ENCODE measurements around the gene FAM20B.
"Not testable (repeated sequence)": the region's sequence is repeated elsewhere in the genome, so short reads cannot be mapped to it uniquely, and the experiment has no call there.

Gene FAM20B

GRCh38 chr1:178998295-178998694 lies 27.4 kb upstream of the FAM20B start:
- H3K27me3 ChIP-seq (replicated peaks; ENCODE audit: control insufficient read depth, insufficient read depth, low read length): no peaks in the 10 kb centered on the region
- H3K4me3 ChIP-seq (replicated peaks; ENCODE audit: low read depth, low read length): no peak overlapping the region
- no peak for TF ChIP-seq CTCF (IDR thresholded peaks at IDR 0.05; ENCODE audit: insufficient read depth, low read length, poor library complexity, severe bottlenecking)
- no peaks in the 10 kb centered on the region for H3K36me3 ChIP-seq (ENCODE audit: control insufficient read depth, insufficient read depth, low read length)
- DNase-seq (ENCODE audit: extremely low read depth, insufficient read length): no peak

- Histone ChIP-seq H3K4me3 (replicated peaks; ENCODE audit: low read depth, low read length) (no peak overlapping the region), H3K27me3 (replicated peaks; ENCODE audit: control insufficient read depth, insufficient read depth, low read length) (no peaks in the 10 kb centered on the region), H3K36me3 (ENCODE audit: control insufficient read depth, insufficient read depth, low read length) (no peaks in the 10 kb centered on the region)
- TF ChIP-seq CTCF (IDR thresholded peaks at IDR 0.05; ENCODE audit: insufficient read depth, low read length, poor library complexity, severe bottlenecking): no peak
- DNase-seq (ENCODE audit: extremely low read depth, insufficient read length): no peak
Observed at GRCh38 chr1:178999061-178999460, 26.6 kb upstream of the FAM20B start.

- Histone ChIP-seq H3K27me3 (replicated peaks; ENCODE audit: control insufficient read depth, insufficient read depth, low read length) (no peaks in the 10 kb centered on the region), H3K4me3 (replicated peaks; ENCODE audit: low read depth, low read length) (no peak overlapping the region), H3K36me3 (ENCODE audit: control insufficient read depth, insufficient read depth, low read length) (no peaks in the 10 kb centered on the region)
- no peak for TF ChIP-seq CTCF (IDR thresholded peaks at IDR 0.05; ENCODE audit: insufficient read depth, low read length, poor library complexity, severe bottlenecking)
- no peak for DNase-seq (ENCODE audit: extremely low read depth, insufficient read length)
Observed at GRCh38 chr1:179001451-179001850, 24.2 kb upstream of the FAM20B start.

GRCh38 chr1:179002064-179002463 lies 23.6 kb upstream of the FAM20B start:
- H3K4me3 ChIP-seq (replicated peaks; ENCODE audit: low read depth, low read length); H3K27me3 ChIP-seq (replicated peaks; ENCODE audit: control insufficient read depth, insufficient read depth, low read length); H3K36me3 ChIP-seq (ENCODE audit: control insufficient read depth, insufficient read depth, low read length); DNase-seq (ENCODE audit: extremely low read depth, insufficient read length): not testable (repeated sequence)

GRCh38 chr1:179002552-179003345 lies 22.9 kb upstream of the FAM20B start:
- peak; percentile 52 for DNase-seq (ENCODE audit: extremely low read depth, insufficient read length)
- no peak overlapping the region for H3K4me3 ChIP-seq (replicated peaks; ENCODE audit: low read depth, low read length)
- peak; percentile 92 for TF ChIP-seq CTCF (IDR thresholded peaks at IDR 0.05; ENCODE audit: insufficient read depth, low read length, poor library complexity, severe bottlenecking)
- no peaks in the 10 kb centered on the region for H3K27me3 ChIP-seq (replicated peaks; ENCODE audit: control insufficient read depth, insufficient read depth, low read length)
- H3K36me3 ChIP-seq (ENCODE audit: control insufficient read depth, insufficient read depth, low read length): no peaks in the 10 kb centered on the region

GRCh38 chr1:179003512-179004066 lies 22.1 kb upstream of the FAM20B start:
- H3K27me3 ChIP-seq (replicated peaks; ENCODE audit: control insufficient read depth, insufficient read depth, low read length): no peaks in the 10 kb centered on the region; the same call in 1 of the 2 replicates
- DNase-seq (ENCODE audit: extremely low read depth, insufficient read length): no peak
- TF ChIP-seq CTCF (IDR thresholded peaks at IDR 0.05; ENCODE audit: insufficient read depth, low read length, poor library complexity, severe bottlenecking): no peak
- no peak overlapping the region for H3K4me3 ChIP-seq (replicated peaks; ENCODE audit: low read depth, low read length)
- no peaks in the 10 kb centered on the region for H3K36me3 ChIP-seq (ENCODE audit: control insufficient read depth, insufficient read depth, low read length)
